GM18870 (cell line): ENCODE data around the gene CDK11B.
"Not testable (repeated sequence)": the region's sequence is repeated elsewhere in the genome, so short reads cannot be mapped to it uniquely, and the experiment has no call there.

ENCODE experiments used
- ATAC-seq: cut with Tn5 transposase; IDR thresholded peaks from one replicate; pipeline ENCODE4 v1.9.1; 2021; ENCODE audit warnings: moderate library complexity; ENCODE audit not compliant: unreplicated experiment

The CDK11B gene

DNA sequence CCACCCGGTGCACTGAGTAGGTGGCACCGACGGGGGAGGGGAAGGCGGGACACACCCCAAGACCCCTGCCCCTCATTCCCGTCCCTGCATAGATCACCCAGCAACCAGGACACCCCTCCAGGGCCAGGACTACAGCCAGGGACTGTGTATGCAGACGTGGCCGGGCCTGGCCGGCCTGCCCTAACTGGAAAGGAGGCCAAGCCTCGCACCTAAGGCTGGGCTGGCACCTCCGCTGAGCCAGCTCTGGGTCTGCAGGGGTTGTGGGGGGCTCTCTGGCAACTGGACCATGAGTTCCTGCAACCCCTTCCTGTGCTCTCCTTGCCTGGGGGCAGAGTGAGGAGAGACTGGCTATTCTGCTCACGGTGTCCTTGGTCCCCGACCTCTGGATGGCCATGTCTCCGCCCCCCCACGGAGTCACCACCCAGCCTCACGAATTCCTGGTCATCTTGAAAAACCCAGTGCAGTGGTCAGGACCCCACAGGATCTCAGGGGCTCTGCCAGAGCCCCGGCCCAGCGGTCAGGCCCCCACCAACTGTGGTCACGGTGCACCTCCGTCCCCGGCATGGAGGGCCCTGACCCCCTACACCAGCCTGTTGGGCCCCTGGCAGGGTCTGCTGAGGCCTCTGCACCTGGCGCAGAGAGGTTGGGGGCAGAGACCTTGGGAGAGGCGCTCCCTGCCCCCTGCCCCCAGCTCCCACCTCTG lies 57.8 kb downstream of the CDK11B start:
- ATAC-seq, result no peak

GRCh38 chr1:1599935-1600860 lies 58.6 kb downstream of the CDK11B start, which contains the start of gene FNDC10:
FNDC10 (minus strand) TSS chr1:1600135; CDS start chr1:1600015, 120 bp downstream.
- ATAC-seq, result no peak

GRCh38 chr1:1599030-1599934 lies 59.5 kb downstream of the CDK11B start:
- ATAC-seq, result no peak

DNA sequence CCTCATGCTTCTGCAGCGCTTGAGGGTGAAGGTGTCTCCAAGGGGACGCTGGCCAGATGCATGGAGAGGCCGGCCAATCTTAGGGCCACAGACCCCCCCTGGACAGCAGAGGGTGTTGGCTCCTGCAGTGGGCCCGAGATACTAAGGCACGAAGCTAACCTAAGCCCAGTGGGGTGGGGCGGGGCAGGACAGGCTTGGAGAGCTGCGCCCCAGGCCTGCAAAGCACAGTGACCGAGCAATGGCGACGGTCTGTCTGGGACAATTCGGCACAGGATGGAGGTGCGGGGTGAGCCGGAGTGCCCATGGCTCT lies 60.1 kb downstream of the CDK11B start:
- ATAC-seq, result no peak

DNA sequence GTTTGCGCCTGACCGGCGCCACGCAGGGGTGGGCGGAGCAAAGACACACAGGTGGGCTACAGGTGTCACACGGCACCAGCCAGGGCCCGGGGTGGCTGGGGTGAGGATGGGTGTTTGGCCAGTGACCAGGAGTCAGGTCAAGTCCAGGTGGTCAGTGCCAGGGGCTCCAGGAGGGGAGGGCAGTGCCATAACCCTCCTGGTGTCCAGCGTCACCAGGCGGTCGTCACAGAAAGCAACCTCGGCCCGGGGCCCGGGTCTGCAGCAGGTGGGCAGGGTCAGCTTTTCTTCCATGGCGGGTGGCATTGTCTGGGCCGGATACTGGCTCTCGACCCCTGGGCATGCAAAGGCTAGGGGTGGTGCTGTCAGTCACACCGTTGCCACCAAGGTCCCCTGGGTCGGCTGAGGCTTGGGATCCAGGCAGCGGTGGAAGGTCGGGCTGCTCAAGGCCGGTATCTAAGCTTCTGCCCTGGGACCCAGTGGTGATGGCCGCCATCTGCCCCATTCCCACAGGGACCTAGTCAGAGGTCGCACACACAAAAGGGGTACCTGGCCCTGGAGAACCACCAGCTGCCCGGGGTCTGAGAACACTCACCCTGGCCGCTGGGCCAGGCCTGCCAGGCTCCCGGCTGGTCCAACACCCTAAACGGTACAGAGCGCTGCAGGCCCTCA lies 60.6 kb downstream of the CDK11B start:
- no peak for ATAC-seq

GRCh38 chr1:1597275-1597930 lies 61.4 kb downstream of the CDK11B start:
- ATAC-seq, result no peak

GRCh38 chr1:1596493-1597274 lies 62.1 kb downstream of the CDK11B start:
- no peak for ATAC-seq

DNA sequence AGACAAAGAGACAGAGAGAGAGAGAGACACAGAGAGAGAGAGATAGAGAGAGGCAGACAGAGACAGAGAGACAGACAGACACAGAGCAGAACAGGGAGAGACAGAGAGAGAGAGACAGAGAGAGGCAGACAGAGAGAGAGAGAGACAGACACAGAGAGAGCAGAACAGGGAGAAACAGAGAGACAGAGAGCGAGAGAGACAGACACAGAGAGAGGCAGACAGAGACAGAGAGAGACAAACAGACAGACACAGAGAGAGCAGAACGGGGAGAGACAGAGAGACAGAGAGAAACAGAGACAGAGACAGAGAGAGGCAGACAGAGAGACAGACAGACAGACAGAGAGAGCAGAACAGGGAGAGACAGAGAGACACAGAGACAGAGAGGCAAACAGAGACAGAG lies 63.5 kb downstream of the CDK11B start:
- not testable (repeated sequence) for ATAC-seq

- ATAC-seq, result no peak
These were observed 64.1 kb downstream of the CDK11B start for GRCh38 chr1:1594602-1595260.

DNA sequence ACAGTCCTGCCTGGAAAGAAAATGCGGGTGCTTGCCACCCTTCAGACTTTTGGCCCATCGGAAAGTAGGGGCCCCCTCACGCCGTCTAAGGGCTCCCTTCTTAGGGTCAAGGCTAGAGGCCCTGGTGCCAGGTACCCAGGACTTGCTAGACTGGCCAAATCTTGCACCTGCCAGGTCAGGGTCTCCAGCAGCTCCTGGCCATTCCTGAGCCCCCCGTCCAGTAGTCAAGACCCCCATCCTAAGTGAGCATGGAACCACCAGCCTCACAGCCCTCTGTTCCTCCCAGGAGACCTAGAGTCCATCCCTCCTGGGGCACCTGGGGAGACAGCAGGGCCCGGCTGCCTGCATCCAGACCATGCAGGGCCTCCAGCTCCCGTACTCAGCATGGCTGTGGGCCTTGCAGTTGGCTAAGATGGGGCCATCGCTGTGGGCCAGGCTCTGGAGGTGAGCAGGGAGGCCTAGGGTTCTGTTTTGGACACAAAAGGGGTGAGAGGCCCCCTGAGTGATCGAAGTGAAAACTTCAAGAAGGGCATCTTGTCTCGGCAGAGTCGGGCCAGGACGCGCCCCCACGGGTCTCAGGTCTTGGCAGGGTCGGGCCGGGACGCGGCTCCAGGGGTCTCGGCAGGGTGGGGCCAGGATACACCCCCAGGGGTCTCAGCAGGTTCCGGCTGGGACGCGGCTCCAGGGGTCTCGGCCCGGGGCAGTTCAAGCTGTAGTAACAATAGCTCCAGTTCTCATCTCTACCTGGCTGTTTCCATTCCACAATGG lies 64.8 kb downstream of the CDK11B start:
- ATAC-seq, result no peak

DNA sequence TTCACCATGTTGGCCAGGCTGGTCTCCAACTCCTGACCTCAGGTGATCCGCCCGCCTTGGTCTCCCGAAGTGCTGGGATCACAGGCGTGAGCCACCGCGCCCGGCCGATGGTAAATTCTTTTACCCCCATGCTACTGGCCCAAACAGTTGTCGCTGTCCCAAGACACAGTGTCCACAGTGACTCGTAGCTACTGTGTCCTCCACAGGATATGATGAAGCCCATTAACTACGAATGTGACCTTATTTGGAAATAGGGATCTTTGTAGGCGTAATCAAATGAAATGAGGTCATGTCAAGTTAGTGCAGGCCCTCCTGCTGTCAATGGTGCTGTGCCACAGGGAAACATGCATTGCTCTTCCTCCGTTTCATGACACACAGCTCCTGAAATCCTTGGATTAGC lies 67.4 kb downstream of the CDK11B start:
- ATAC-seq, result no peak
